GM21786 (cell line): Measurements from ENCODE around the gene DGKH.
"Not testable (repeated sequence)": the region's sequence is repeated elsewhere in the genome, so short reads cannot be mapped to it uniquely, and the experiment has no call there.

Experiments used
- ATAC-seq: cut with Tn5 transposase; IDR thresholded peaks from one replicate; pipeline ENCODE4 v1.9.1; 2021; ENCODE audit not compliant: unreplicated experiment

DGKH gene

GRCh38 chr13:42110410-42111155 is 62.1 kb downstream of the DGKH start:
- ATAC-seq: peak; percentile 40

GRCh38 chr13:42112864-42113263 is 64.4 kb downstream of the DGKH start:
- ATAC-seq: no peak

GRCh38 chr13:42113478-42113877 is 65.0 kb downstream of the DGKH start:
- ATAC-seq: no peak

GRCh38 chr13:42114278-42114677 is 65.8 kb downstream of the DGKH start:
- ATAC-seq: no peak

- no peak for ATAC-seq
Measured at GRCh38 chr13:42114912-42115311, 66.5 kb downstream of the DGKH start.

GRCh38 chr13:42116225-42116624 is 67.8 kb downstream of the DGKH start:
- no peak for ATAC-seq

GRCh38 chr13:42119041-42119440 is 70.6 kb downstream of the DGKH start:
- no peak for ATAC-seq

- ATAC-seq: peak; percentile 80
Measured at GRCh38 chr13:42119875-42120274, 71.4 kb downstream of the DGKH start.

- no peak for ATAC-seq
Measured at GRCh38 chr13:42123600-42123999, 75.2 kb downstream of the DGKH start.

GRCh38 chr13:42125046-42125445 is 76.6 kb downstream of the DGKH start:
- ATAC-seq: no peak

GRCh38 chr13:42127047-42127446 is 78.6 kb downstream of the DGKH start:
- no peak for ATAC-seq

GRCh38 chr13:42129033-42129432 is 80.6 kb downstream of the DGKH start:
- no peak for ATAC-seq

GRCh38 chr13:42136518-42136917 is 88.1 kb downstream of the DGKH start:
- ATAC-seq: no peak

GRCh38 chr13:42137856-42138537 is 89.5 kb downstream of the DGKH start:
- ATAC-seq: no peak

GRCh38 chr13:42140494-42140893 is 92.0 kb downstream of the DGKH start:
- no peak for ATAC-seq

- ATAC-seq: not testable (repeated sequence)
Measured at GRCh38 chr13:42141052-42141451, 92.6 kb downstream of the DGKH start.

GRCh38 chr13:42146359-42146758 is 97.9 kb downstream of the DGKH start:
- ATAC-seq: no peak

GRCh38 chr13:42148538-42148937 is 100.1 kb downstream of the DGKH start:
- no peak for ATAC-seq

GRCh38 chr13:42149136-42149535 is 100.7 kb downstream of the DGKH start:
- no peak for ATAC-seq

GRCh38 chr13:42151781-42152180 is 103.3 kb downstream of the DGKH start:
- no peak for ATAC-seq

GRCh38 chr13:42152495-42152894 is 104.0 kb downstream of the DGKH start:
- ATAC-seq: peak; percentile 58
